ENCODE results near the gene FGFR2.

The FGFR2 gene

GRCh38 chr10:121497513-121498470 is 100.5 kb downstream of the FGFR2 start:
- DNase-seq (ENCODE audit: low read depth), result no peak
- TF ChIP-seq CTCF (IDR thresholded peaks at IDR 0.05; ENCODE audit: low read depth, low read length, missing control alignments), result peak; percentile 6

GRCh38 chr10:121495719-121496118 is 102.5 kb downstream of the FGFR2 start:
- DNase-seq (ENCODE audit: low read depth), result no peak
- no peak overlapping the region for H3K4me3 ChIP-seq (ENCODE audit: low read depth, low read length)
- TF ChIP-seq CTCF (IDR thresholded peaks at IDR 0.05; ENCODE audit: low read depth, low read length, missing control alignments), result no peak

More at GRCh38 chr10:121497513-121498470, 100.5 kb downstream of the FGFR2 start:
- H3K4me3 ChIP-seq (ENCODE audit: low read depth, low read length), result no peak overlapping the region

- TF ChIP-seq CTCF (IDR thresholded peaks at IDR 0.05; ENCODE audit: low read depth, low read length, missing control alignments), result no peak
- H3K4me3 ChIP-seq (ENCODE audit: low read depth, low read length), result no peak overlapping the region
- DNase-seq (ENCODE audit: low read depth), result no peak
Measured at GRCh38 chr10:121494296-121494695, 103.9 kb downstream of the FGFR2 start.

GRCh38 chr10:121493521-121493920 is 104.7 kb downstream of the FGFR2 start:
- no peak for TF ChIP-seq CTCF (IDR thresholded peaks at IDR 0.05; ENCODE audit: low read depth, low read length, missing control alignments)
- no peak overlapping the region for H3K4me3 ChIP-seq (ENCODE audit: low read depth, low read length)
- DNase-seq (ENCODE audit: low read depth), result no peak

- no peak for TF ChIP-seq CTCF (IDR thresholded peaks at IDR 0.05; ENCODE audit: low read depth, low read length, missing control alignments)
- no peak overlapping the region for H3K4me3 ChIP-seq (ENCODE audit: low read depth, low read length)
- no peak for DNase-seq (ENCODE audit: low read depth)
Measured at GRCh38 chr10:121490871-121491519, 107.2 kb downstream of the FGFR2 start.

GRCh38 chr10:121485436-121486139 is 112.7 kb downstream of the FGFR2 start:
- H3K4me3 ChIP-seq (ENCODE audit: low read depth, low read length), result no peak overlapping the region
- TF ChIP-seq CTCF (IDR thresholded peaks at IDR 0.05; ENCODE audit: low read depth, low read length, missing control alignments), result no peak
- DNase-seq (ENCODE audit: low read depth), result no peak

All from GM12864 (cell line).